Panc1 (cell line): ENCODE data around the gene METTL26. TPM values are rescaled to one million over a fixed set of nuclear protein-coding genes. Genes with fewer than 3 reads are reported as not detected.

Experiments used
- ATAC-seq: fragments of 200-7000 bp; cut with Tn5 transposase; 2 replicates; pipeline ENCODE4 v1.9.1; 2020; ENCODE audit warnings: mild to moderate bottlenecking, moderate library complexity
- BruUV-seq: library from RNA; stranded (reverse); fragments of 400-500 nt; replicated peaks from 2 replicates; lab custom pipeline; 2021; lab: Mats Ljungman, UMichigan
- CTCF ChIA-PET: fragments of 300-600 bp; sonication (Branson Sonifier 250); formaldehyde crosslinking; loops from one replicate; lab custom pipeline; 2022; ENCODE audit warnings: antibody characterized with exemption; lab: Charles Lee
- POLR2A ChIA-PET: fragments of 300-600 bp; sonication (Branson Sonifier 250); formaldehyde crosslinking; loops from one replicate; lab custom pipeline; 2022; ENCODE audit warnings: antibody characterized with exemption; lab: Charles Lee
- DNase-seq: peaks from one replicate; pipeline ENCODE4 v3.0.0-alpha.2; 2010; ENCODE audit warnings: low read depth, low spot score
- H3K27ac ChIP-seq: 2 replicates; pipeline ENCODE4 v1.5.1; 2011; ENCODE audit warnings: mild to moderate bottlenecking, low read length, inconsistent platforms
- H3K27me3 ChIP-seq: fragments of 200-500 bp; sonication (Bioruptor generic); 2 replicates; pipeline ENCODE4 v1.6.0; 2014; ENCODE audit warnings: low read length, inconsistent platforms; ENCODE audit not compliant: control insufficient read depth, insufficient read depth
- H3K36me3 ChIP-seq: fragments of 200-500 bp; sonication (Bioruptor generic); 2 replicates; pipeline ENCODE4 v1.5.1; 2014; ENCODE audit warnings: inconsistent platforms, mild to moderate bottlenecking, low read length, moderate library complexity; ENCODE audit not compliant: control insufficient read depth, insufficient read depth
- H3K4me1 ChIP-seq: 2 replicates; pipeline ENCODE4 v1.5.1; 2011; ENCODE audit warnings: inconsistent platforms, mild to moderate bottlenecking, low read length, moderate library complexity; ENCODE audit not compliant: control insufficient read depth, insufficient read depth
- H3K4me3 ChIP-seq, 2 experiments: 2 replicates each; pipeline ENCODE4 v1.5.1; 2011 to 2012; ENCODE audit warnings: low read depth in 2 of 2, low read length in 2 of 2, mild to moderate bottlenecking in 2 of 2, inconsistent platforms in 1 of 2, moderate library complexity in 1 of 2
- H3K9me3 ChIP-seq: fragments of 200-500 bp; sonication (Bioruptor generic); 2 replicates; pipeline ENCODE4 v1.5.1; 2014; ENCODE audit warnings: low read depth, mild to moderate bottlenecking, inconsistent platforms, low read length, moderate library complexity; ENCODE audit not compliant: control insufficient read depth, insufficient read depth
- POLR2AphosphoS5 ChIP-seq: IDR thresholded peaks from 2 replicates; pipeline ENCODE4 v1.6.1; 2012; ENCODE audit warnings: mild to moderate bottlenecking, low read depth, low read length, moderate library complexity
- SIN3A ChIP-seq: IDR thresholded peaks from 2 replicates; pipeline ENCODE4 v1.6.1; 2012; ENCODE audit warnings: low read depth, mild to moderate bottlenecking, low read length, moderate library complexity, borderline replicate concordance; ENCODE audit not compliant: insufficient read depth
- TCF7L2 ChIP-seq: IDR thresholded peaks from 2 replicates; pipeline ENCODE4 v1.6.1; 2011; ENCODE audit warnings: mild to moderate bottlenecking, low read depth, low read length, inconsistent platforms
- in situ Hi-C: cut with HindIII; loops from 2 replicates; pipeline ENCODE4 v1.10.0; 2016; ENCODE audit warnings: low sequenced_read_pairs, low pct_unique_long_range_greater_than_20kb
- intact Hi-C: fragments of 100-400 bp; cut with micrococcal nuclease; formaldehyde crosslinking; loops from one replicate; pipeline ENCODE4 v1.10.0; 2022; ENCODE audit not compliant: unreplicated experiment
- total RNA-seq: library from RNA; stranded (reverse); gene quantifications from one replicate; pipeline ENCODE4 v1.2.1, GENCODE V29; 2021; ENCODE audit not compliant: unreplicated experiment
- TF ChIP-seq, protein P1 (sequence below): fragments of 450-650 bp; IDR thresholded peaks from 2 replicates; pipeline ENCODE4 v1.5.1; 2017; ENCODE audit warnings: mild to moderate bottlenecking
- TF ChIP-seq, protein P2 (sequence below), 2 experiments: IDR thresholded peaks; 2 replicates each; pipeline ENCODE4 v1.6.1; 2011 to 2012; ENCODE audit warnings: low read depth in 2 of 2, control low read depth in 1 of 2, low read length in 1 of 2, mild to moderate bottlenecking in 1 of 2, moderate library complexity in 1 of 2; ENCODE audit not compliant: insufficient read depth in 1 of 2

The METTL26 gene
- total RNA-seq, 1 experiment from 2014 or later: 91.8 TPM

DNA sequence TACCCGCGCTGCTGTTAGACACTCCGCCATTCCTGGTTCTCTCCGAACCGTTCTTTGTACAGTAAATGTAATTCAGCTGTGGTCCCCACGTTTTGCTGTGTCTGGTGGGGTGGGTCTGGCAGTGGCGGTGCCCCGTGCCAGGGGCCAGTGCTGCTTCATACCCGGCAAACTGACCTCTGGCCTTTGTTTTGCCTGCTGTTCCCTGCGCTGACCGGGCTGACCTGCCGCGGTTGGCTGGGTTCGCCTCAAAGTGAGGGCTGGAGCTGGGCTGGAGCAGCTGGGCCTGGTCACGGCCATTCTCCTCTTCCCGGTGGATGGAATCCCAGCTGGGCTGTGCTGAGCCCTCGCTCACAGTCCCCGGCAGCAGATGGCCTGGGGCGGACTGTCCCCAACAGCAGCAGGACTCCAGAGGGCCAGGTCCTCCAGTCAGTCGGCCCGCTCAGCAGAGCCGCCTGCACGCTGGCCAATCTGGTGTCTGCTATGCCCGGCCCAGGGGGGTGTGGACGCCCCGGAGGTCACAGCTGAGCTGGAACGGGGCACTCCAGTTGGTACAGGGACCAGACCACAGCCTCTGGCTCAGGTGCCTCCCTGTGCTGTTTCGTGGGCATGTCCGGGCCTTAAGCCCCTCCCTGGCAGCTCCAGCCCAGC, 6.8 kb downstream of the METTL26 start:
- Histone ChIP-seq H3K4me3 (no peak overlapping the region), H3K9me3 (no peaks in the 10 kb centered on the region), H3K27ac (peak overlapping the region; percentile 61), H3K36me3 (no peaks in the 10 kb centered on the region), H3K4me1 (peaks cover 55% of the 10 kb centered on the region), H3K27me3 (no peaks in the 10 kb centered on the region)
- in situ Hi-C loops: no loop called here
- intact Hi-C loops: no loop called here
- no TSS peak for BruUV-seq
- ChIA-PET POLR2A (no interaction called here), CTCF (no interaction called here)
- ATAC-seq (peak; percentile 9), DNase-seq (no peak)
- TF ChIP-seq TCF7L2 (no peak), POLR2AphosphoS5 (no peak), SIN3A (no peak)
- TF ChIP-seq, protein P1, sequence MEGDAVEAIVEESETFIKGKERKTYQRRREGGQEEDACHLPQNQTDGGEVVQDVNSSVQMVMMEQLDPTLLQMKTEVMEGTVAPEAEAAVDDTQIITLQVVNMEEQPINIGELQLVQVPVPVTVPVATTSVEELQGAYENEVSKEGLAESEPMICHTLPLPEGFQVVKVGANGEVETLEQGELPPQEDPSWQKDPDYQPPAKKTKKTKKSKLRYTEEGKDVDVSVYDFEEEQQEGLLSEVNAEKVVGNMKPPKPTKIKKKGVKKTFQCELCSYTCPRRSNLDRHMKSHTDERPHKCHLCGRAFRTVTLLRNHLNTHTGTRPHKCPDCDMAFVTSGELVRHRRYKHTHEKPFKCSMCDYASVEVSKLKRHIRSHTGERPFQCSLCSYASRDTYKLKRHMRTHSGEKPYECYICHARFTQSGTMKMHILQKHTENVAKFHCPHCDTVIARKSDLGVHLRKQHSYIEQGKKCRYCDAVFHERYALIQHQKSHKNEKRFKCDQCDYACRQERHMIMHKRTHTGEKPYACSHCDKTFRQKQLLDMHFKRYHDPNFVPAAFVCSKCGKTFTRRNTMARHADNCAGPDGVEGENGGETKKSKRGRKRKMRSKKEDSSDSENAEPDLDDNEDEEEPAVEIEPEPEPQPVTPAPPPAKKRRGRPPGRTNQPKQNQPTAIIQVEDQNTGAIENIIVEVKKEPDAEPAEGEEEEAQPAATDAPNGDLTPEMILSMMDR: no peak
- TF ChIP-seq, protein P2, sequence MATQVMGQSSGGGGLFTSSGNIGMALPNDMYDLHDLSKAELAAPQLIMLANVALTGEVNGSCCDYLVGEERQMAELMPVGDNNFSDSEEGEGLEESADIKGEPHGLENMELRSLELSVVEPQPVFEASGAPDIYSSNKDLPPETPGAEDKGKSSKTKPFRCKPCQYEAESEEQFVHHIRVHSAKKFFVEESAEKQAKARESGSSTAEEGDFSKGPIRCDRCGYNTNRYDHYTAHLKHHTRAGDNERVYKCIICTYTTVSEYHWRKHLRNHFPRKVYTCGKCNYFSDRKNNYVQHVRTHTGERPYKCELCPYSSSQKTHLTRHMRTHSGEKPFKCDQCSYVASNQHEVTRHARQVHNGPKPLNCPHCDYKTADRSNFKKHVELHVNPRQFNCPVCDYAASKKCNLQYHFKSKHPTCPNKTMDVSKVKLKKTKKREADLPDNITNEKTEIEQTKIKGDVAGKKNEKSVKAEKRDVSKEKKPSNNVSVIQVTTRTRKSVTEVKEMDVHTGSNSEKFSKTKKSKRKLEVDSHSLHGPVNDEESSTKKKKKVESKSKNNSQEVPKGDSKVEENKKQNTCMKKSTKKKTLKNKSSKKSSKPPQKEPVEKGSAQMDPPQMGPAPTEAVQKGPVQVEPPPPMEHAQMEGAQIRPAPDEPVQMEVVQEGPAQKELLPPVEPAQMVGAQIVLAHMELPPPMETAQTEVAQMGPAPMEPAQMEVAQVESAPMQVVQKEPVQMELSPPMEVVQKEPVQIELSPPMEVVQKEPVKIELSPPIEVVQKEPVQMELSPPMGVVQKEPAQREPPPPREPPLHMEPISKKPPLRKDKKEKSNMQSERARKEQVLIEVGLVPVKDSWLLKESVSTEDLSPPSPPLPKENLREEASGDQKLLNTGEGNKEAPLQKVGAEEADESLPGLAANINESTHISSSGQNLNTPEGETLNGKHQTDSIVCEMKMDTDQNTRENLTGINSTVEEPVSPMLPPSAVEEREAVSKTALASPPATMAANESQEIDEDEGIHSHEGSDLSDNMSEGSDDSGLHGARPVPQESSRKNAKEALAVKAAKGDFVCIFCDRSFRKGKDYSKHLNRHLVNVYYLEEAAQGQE (IDR thresholded peaks at IDR 0.05; ENCODE audit: insufficient read depth in 1 of 2, low read depth in 2 of 2, low read length in 1 of 2): no peak

DNA sequence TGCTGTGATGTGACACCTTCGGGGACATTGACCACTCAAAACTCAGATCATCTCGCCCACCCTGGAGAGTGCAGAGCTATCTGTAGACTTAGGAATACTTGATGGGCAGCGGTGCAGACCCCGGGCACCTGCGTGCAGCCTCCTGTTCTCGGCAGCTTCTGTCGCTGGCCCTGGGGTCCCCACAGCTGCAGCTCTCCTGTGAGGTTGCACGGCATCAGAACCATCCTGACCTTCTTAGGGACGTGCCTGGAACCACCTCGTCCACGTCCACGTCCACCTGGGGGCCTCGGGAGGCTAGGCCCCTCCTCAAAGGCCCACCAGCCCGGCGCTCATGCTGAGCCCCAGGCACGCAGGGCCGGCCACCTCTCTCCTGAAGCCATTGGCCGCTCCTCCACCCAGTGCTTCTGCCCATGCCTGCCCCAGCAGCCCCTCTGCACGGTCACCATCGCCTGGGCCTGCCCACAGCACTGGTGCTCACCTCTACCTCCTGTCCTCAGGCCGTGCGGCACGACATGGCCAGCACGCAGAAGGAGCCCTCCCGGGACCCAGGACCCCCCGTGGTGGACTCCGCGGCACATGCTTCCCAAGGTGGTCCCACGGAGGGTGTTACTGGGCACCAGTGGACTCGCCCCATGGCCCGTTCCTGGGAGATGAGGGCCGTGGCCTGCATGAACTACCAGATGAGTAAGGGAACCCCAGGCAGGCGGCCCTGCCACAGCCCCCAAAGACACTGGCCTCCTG, 7.6 kb downstream of the METTL26 start:
- Histone ChIP-seq H3K4me3 (no peak overlapping the region), H3K27ac (peak overlapping the region; percentile 61; the same call in 1 of the 2 replicates), H3K4me1 (peaks cover 62% of the 10 kb centered on the region), H3K9me3 (no peaks in the 10 kb centered on the region), H3K36me3 (no peaks in the 10 kb centered on the region), H3K27me3 (no peaks in the 10 kb centered on the region)
- DNase-seq (no peak), ATAC-seq (no peak)
- in situ Hi-C loops (no loop called here), intact Hi-C loops (no loop called here)
- TF ChIP-seq POLR2AphosphoS5 (0 out of 2 replicates have a peak, but pooled peaks have one; percentile 0), TCF7L2 (no peak)
- BruUV-seq: no TSS peak
- ChIA-PET POLR2A (no interaction called here), CTCF (interaction anchor here (0.5 kb wide), 1 partner anchor 89 kb away, joined by 3 read pairs; no protein-coding TSS in a partner anchor)
